ENCODE results near the gene EPHA7.

Gene EPHA7

GRCh38 chr6:93419304-93420162 is at the start of gene EPHA7:
Gene EPHA7, minus strand, starts transcription at chr6:93419559. Its CDS starts 218 bp downstream, at chr6:93419341.
- peak in 2 of 3 donors; percentile 17 for DNase-seq (ENCODE audit: low read depth in 3 of 3)

GRCh38 chr6:93468291-93468690 is 48.9 kb upstream of the EPHA7 start:
- DNase-seq (ENCODE audit: low read depth in 3 of 3) = no peak

GRCh38 chr6:93454533-93454932 is 35.2 kb upstream of the EPHA7 start:
- DNase-seq (ENCODE audit: low read depth in 3 of 3) = no peak

- DNase-seq (ENCODE audit: low read depth in 3 of 3) = no peak
Observed at GRCh38 chr6:93453956-93454355, 34.6 kb upstream of the EPHA7 start.

- DNase-seq (ENCODE audit: low read depth in 3 of 3) = no peak
Observed at GRCh38 chr6:93447874-93448273, 28.5 kb upstream of the EPHA7 start.

- DNase-seq (ENCODE audit: low read depth in 3 of 3) = no peak
Observed at GRCh38 chr6:93437491-93437890, 18.1 kb upstream of the EPHA7 start.

- DNase-seq (ENCODE audit: low read depth in 3 of 3) = no peak
Observed at GRCh38 chr6:93433592-93433991, 14.2 kb upstream of the EPHA7 start.

GRCh38 chr6:93424303-93425064 is 5.1 kb upstream of the EPHA7 start:
- no peak for DNase-seq (ENCODE audit: low read depth in 3 of 3)

GRCh38 chr6:93423542-93423941 is 4.2 kb upstream of the EPHA7 start:
- DNase-seq (ENCODE audit: low read depth in 3 of 3) = no peak

GRCh38 chr6:93420163-93420795 is 920 bp upstream of the EPHA7 start:
- DNase-seq (ENCODE audit: low read depth in 3 of 3) = no peak

- DNase-seq (ENCODE audit: low read depth in 3 of 3) = no peak
Observed at GRCh38 chr6:93418408-93419303, 703 bp downstream of the EPHA7 start.

GRCh38 chr6:93418033-93418407 is 1.3 kb downstream of the EPHA7 start:
- DNase-seq (ENCODE audit: low read depth in 3 of 3) = no peak

- no peak for DNase-seq (ENCODE audit: low read depth in 3 of 3)
Observed at GRCh38 chr6:93417421-93418013, 1.8 kb downstream of the EPHA7 start.

GRCh38 chr6:93416571-93417420 is 2.6 kb downstream of the EPHA7 start:
- DNase-seq (ENCODE audit: low read depth in 3 of 3) = no peak

GRCh38 chr6:93413190-93413589 is 6.2 kb downstream of the EPHA7 start:
- no peak for DNase-seq (ENCODE audit: low read depth in 3 of 3)

- DNase-seq (ENCODE audit: low read depth in 3 of 3) = no peak
Observed at GRCh38 chr6:93412452-93412851, 6.9 kb downstream of the EPHA7 start.

- no peak for DNase-seq (ENCODE audit: low read depth in 3 of 3)
Observed at GRCh38 chr6:93407186-93407585, 12.2 kb downstream of the EPHA7 start.

- no peak for DNase-seq (ENCODE audit: low read depth in 3 of 3)
Observed at GRCh38 chr6:93403390-93403789, 16.0 kb downstream of the EPHA7 start.

GRCh38 chr6:93398723-93399122 is 20.6 kb downstream of the EPHA7 start:
- DNase-seq (ENCODE audit: low read depth in 3 of 3) = no peak

GRCh38 chr6:93394471-93394870 is 24.9 kb downstream of the EPHA7 start:
- no peak for DNase-seq (ENCODE audit: low read depth in 3 of 3)

Measured in stimulated activated CD4-positive, alpha-beta T cell treated with anti-CD3 and anti-CD28 coated beads, TNF-alpha, amount 100 ng/mL, for 48 hours (primary cell).